Esophagus muscularis mucosa (tissue), 3 donors: ENCODE results near the gene FBXO21.

ENCODE experiments used
- CTCF ChIP-seq, 3 experiments: fragments of 200-600 bp in 2 of 3; fragments of 450-650 bp in 1 of 3; sonication (generic) in 2 of 3; IDR thresholded peaks; one replicate each; pipeline ENCODE4 v1.5.1; 2017 to 2019; ENCODE audit warnings: antibody characterized with exemption in 3 of 3, mild to moderate bottlenecking in 2 of 3, moderate library complexity in 1 of 3
- POLR2AphosphoS5 ChIP-seq, 2 donors: sonication (generic); formaldehyde crosslinking; IDR thresholded peaks; one replicate each; pipeline ENCODE4 v1.6.1; 2017; ENCODE audit warnings: antibody characterized with exemption in 2 of 2

DNA sequence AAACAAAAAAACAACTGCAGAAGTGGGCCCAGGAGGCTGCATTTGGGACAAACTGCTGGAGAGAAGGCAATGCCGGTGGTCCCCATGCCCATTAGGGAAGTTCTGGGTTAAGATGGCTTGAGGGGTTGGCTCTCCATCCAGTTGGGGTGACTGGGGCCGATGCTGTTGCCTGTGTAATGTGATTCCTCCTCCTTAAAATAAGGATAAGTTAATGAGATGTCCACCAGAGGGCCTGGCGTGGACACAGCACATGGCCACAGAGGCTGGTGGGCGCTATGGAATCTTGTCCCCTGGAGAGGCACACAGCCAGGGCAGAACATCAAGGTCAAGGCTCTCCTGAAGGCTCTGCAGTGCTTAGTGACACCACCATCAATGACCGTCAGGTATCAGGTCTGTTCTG, 90.0 kb downstream of the FBXO21 start:
- peak in 1 of 3 experiments; percentile 8 for TF ChIP-seq CTCF (IDR thresholded peaks at IDR 0.05)
- TF ChIP-seq POLR2AphosphoS5 (IDR thresholded peaks at IDR 0.05): no peak
